ENCODE measurements around the gene COPS7A.
A peak's percentile ranks its signal among the peaks of the same experiment; 100 is the strongest.

The COPS7A gene

DNA sequence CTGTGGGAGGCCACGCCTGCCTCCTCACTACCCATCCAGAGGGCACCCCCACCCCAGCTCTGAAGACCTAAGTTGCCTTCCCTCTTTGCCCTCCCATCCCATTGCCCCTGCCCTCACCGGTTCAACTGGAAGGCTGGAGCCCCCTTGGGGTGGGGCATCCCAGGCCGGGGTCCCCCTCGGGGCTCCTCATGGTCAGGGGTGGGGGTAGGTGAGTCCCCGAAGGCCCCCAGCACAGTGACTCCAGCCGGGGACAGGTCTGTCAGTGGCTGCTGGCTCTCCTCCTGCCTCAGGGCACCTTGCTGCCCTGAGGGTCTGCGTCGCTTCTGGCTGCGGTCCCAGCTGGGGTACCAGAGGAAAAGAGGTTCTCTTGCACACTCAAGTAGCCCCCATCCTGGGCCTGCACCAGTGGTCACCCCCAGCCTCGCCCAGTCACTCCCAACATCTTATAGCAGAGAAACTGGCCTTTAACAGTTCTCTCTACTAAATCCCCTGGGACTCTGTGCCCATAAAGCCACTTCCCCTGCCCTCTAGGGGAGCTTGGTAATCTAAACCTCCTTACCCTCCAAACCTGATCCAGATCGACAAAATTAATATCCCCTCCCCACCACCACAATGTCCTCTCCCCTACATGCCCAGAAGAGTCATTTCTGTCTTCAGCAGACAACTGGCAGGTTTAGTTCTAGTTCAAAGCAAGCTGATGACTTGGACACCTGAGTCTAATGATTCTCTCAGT lies 28.4 kb upstream of the COPS7A start:
- no peak overlapping the region for H3K4me3 ChIP-seq (replicated peaks; ENCODE audit: low read depth, low read length)
- no peaks in the 10 kb centered on the region for H3K36me3 ChIP-seq (ENCODE audit: control insufficient read depth, insufficient read depth, low read length)
- TF ChIP-seq, protein P1, sequence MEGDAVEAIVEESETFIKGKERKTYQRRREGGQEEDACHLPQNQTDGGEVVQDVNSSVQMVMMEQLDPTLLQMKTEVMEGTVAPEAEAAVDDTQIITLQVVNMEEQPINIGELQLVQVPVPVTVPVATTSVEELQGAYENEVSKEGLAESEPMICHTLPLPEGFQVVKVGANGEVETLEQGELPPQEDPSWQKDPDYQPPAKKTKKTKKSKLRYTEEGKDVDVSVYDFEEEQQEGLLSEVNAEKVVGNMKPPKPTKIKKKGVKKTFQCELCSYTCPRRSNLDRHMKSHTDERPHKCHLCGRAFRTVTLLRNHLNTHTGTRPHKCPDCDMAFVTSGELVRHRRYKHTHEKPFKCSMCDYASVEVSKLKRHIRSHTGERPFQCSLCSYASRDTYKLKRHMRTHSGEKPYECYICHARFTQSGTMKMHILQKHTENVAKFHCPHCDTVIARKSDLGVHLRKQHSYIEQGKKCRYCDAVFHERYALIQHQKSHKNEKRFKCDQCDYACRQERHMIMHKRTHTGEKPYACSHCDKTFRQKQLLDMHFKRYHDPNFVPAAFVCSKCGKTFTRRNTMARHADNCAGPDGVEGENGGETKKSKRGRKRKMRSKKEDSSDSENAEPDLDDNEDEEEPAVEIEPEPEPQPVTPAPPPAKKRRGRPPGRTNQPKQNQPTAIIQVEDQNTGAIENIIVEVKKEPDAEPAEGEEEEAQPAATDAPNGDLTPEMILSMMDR (IDR thresholded peaks at IDR 0.05; ENCODE audit: insufficient read depth, low read length, poor library complexity, severe bottlenecking) = no peak
- DNase-seq (ENCODE audit: extremely low read depth, insufficient read length) = no peak
- H3K27me3 ChIP-seq (replicated peaks; ENCODE audit: control insufficient read depth, insufficient read depth, low read length) = no peaks in the 10 kb centered on the region

DNA sequence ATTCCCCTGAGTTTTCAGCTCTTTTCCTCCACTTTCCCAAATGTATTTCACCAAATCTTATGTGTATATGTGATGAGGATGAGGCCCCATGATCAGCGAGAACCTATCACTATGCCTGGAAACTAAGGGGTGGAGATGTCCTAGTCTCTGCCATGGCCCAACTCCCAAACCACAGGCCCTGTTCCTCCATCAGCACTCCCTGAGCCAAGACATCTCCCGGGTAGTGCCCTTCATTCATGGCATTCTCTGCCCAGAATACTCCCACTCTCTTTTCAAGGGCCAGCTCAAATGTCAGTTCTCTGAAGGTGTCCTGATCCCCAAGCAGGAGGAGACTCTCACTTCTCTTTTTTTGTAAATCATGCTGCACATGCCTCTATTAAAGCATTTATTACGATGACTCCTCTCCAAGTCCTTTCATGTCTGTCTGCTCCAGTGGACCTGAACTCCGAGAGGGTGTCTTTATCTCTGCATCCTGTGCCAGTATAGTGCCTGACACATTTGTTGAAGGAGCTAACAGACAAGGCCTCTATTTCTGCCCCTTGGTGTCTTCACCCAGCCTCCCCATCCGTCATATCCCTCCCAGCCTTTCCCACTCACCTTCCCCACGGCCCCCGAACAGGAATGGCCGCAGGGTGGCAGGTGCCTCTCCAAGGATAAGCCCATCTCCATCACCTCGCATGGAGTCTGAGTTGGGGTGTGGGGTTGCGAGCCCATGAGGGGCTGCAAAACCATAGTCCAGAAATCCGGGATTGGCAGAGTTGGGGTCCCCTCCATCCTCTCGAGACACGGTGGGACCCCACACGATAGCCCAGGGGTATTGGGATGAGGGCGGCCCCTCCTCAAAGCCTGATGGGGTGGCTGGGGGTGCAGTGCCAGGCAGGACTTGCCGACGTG lies 26.9 kb upstream of the COPS7A start:
- DNase-seq (ENCODE audit: extremely low read depth, insufficient read length) = peak; percentile 63
- Histone ChIP-seq H3K27me3 (replicated peaks; ENCODE audit: control insufficient read depth, insufficient read depth, low read length) (peaks cover 1% of the 10 kb centered on the region; the same call in 1 of the 2 replicates), H3K36me3 (ENCODE audit: control insufficient read depth, insufficient read depth, low read length) (no peaks in the 10 kb centered on the region), H3K4me3 (replicated peaks; ENCODE audit: low read depth, low read length) (no peak overlapping the region)
- TF ChIP-seq, protein P1 (IDR thresholded peaks at IDR 0.05; ENCODE audit: insufficient read depth, low read length, poor library complexity, severe bottlenecking) = no peak

DNA sequence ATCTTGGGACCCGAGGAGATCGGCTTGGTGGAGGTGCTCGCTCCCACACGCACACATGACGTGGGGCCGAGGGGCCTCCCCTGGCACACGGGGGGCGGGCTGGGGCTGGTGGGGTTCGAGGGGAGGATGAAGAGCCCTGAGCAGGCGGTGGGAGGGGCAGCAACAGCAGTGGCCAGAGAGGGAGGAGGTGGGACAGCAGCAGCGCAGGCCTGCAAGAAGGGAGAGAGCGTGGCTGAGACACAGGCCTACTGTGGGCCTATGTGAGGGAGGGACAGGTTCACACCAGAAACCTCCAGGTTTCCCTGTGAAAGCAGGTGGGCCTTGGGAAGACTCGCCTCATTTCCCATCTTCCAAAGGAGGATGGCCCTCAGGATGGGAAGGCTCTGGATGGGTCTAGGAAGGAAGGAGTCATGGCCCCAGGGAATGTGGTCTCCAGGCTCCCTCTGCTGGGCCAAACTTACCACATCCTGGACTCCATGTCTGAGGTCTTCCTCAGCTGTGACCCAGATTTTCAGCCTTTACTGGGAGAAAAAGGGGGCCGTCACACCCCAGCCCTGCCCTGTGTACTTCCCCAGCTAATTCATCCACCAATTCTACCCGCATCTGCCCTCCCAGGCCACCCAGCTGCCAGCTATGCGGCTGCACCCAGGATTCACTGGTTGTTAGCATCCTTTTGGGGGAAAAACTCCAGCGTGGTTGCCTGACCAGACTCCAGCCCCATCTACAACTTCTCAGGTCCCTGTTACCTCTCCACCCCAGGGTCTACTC lies 26.1 kb upstream of the COPS7A start:
- TF ChIP-seq, protein P1 (IDR thresholded peaks at IDR 0.05; ENCODE audit: insufficient read depth, low read length, poor library complexity, severe bottlenecking) = peak; percentile 71
- DNase-seq (ENCODE audit: extremely low read depth, insufficient read length) = no peak
- Histone ChIP-seq H3K36me3 (ENCODE audit: control insufficient read depth, insufficient read depth, low read length) (no peaks in the 10 kb centered on the region), H3K27me3 (replicated peaks; ENCODE audit: control insufficient read depth, insufficient read depth, low read length) (peaks cover 1% of the 10 kb centered on the region; the same call in 1 of the 2 replicates), H3K4me3 (replicated peaks; ENCODE audit: low read depth, low read length) (no peak overlapping the region)

DNA sequence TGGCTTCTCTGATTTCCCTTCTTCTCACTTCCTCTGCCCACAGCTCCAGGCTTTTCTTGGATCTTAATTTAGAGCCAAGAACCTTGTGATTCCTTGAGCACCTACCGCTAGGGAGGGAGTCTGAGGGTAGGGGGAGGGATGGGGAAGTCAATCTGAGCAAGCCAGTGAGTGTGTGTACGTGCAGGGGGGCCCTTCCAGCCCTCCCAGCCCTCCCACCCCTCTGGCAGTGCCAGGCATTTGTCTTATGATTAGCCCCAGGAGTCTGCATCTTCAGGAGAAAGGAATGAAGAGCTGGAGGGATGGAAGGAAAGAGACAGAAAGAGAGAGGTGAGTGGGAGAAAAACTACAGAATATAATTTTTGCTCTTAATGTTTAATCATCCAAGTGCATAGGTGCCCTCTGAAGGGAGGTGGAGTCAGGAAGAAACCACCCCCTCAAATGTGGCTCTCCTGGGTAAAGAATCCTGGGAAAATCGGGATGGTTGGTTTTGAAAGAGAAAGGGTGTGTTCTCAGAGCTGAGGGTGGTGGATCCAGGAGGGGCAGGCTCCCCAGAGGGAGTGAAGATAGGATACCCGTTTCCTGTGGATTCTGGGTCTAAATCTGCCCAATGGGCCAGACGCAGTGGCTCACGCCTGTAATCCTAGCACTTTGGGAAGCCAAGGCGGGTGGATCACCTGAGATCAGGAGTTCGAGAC lies 25.3 kb upstream of the COPS7A start:
- H3K36me3 ChIP-seq (ENCODE audit: control insufficient read depth, insufficient read depth, low read length) = no peaks in the 10 kb centered on the region
- DNase-seq (ENCODE audit: extremely low read depth, insufficient read length) = no peak
- TF ChIP-seq, protein P1 (IDR thresholded peaks at IDR 0.05; ENCODE audit: insufficient read depth, low read length, poor library complexity, severe bottlenecking) = no peak
- H3K27me3 ChIP-seq (replicated peaks; ENCODE audit: control insufficient read depth, insufficient read depth, low read length) = peaks cover 1% of the 10 kb centered on the region; the same call in 1 of the 2 replicates
- H3K4me3 ChIP-seq (replicated peaks; ENCODE audit: low read depth, low read length) = no peak overlapping the region
